B cell (primary cell): ENCODE measurements around the gene DRP2.

ENCODE experiments used
- EZH2 ChIP-seq: IDR thresholded peaks from 2 replicates; pipeline ENCODE4 v1.6.1; 2012; ENCODE audit warnings: borderline replicate concordance, low read depth, mild to moderate bottlenecking, moderate library complexity, low read length; ENCODE audit not compliant: insufficient read depth, poor library complexity, severe bottlenecking
- TF ChIP-seq, protein P1 (sequence below): fragments of 200-600 bp; IDR thresholded peaks from one replicate; pipeline ENCODE4 v1.8.0; 2022; ENCODE audit warnings: antibody characterized with exemption, mild to moderate bottlenecking

DNA sequence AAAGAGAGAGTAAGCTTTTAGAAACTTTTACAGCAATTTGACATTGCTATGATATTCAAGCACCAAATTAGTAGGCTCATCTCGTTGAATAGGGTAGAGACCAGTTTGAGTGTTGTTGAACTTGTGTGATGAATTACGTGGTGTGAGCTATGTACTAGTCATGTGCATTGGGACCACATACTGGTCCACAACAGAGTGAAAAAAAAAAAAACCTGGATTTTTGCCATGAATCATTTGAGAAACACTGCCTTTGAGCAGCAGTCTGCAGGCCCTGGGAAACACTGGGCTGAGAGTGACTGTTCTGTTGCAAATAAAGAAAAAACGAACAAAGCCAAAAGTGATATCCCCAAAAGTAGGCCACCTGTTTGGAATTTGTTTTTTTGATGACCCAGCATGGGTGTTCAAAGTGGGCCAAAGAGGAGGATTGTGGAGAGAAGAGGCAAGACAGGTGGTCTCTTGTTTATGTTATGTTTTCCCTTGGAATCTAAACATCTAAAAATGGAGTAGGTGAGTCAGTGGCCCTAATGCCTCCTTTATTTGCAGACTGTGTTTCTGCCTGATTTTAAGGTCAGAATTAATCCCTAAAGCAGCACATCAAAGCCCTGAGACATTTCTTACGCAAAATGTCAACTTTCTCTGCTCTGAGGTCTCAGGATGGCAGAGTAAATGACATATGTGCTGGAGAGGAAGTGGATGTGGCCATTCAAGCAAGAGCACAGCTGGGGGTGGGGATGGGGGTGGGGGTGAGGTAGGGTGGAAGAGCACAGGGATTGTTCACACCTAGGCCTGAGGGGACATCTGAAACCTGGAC lies 38.1 kb downstream of the DRP2 start:
- TF ChIP-seq, protein P1, sequence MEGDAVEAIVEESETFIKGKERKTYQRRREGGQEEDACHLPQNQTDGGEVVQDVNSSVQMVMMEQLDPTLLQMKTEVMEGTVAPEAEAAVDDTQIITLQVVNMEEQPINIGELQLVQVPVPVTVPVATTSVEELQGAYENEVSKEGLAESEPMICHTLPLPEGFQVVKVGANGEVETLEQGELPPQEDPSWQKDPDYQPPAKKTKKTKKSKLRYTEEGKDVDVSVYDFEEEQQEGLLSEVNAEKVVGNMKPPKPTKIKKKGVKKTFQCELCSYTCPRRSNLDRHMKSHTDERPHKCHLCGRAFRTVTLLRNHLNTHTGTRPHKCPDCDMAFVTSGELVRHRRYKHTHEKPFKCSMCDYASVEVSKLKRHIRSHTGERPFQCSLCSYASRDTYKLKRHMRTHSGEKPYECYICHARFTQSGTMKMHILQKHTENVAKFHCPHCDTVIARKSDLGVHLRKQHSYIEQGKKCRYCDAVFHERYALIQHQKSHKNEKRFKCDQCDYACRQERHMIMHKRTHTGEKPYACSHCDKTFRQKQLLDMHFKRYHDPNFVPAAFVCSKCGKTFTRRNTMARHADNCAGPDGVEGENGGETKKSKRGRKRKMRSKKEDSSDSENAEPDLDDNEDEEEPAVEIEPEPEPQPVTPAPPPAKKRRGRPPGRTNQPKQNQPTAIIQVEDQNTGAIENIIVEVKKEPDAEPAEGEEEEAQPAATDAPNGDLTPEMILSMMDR: no peak
- TF ChIP-seq EZH2: no peak
